GM21529 (cell line): ENCODE results near the gene CD74.
A peak's percentile ranks its signal among the peaks of the same experiment; 100 is the strongest.

Experiments used
- ATAC-seq: cut with Tn5 transposase; IDR thresholded peaks from one replicate; pipeline ENCODE4 v1.9.1; 2021; ENCODE audit not compliant: unreplicated experiment

The CD74 gene

GRCh38 chr5:150410524-150411244 lies 2.0 kb downstream of the CD74 start:
- no peak for ATAC-seq

- ATAC-seq, result peak; percentile 40
Measured at GRCh38 chr5:150409638-150410523, 2.8 kb downstream of the CD74 start.

- ATAC-seq, result no peak
Measured at GRCh38 chr5:150408231-150408943, 4.3 kb downstream of the CD74 start.

- ATAC-seq, result no peak
Measured at GRCh38 chr5:150407096-150407720, 5.5 kb downstream of the CD74 start.

- ATAC-seq, result no peak
Measured at GRCh38 chr5:150406723-150407095, 6.0 kb downstream of the CD74 start.

DNA sequence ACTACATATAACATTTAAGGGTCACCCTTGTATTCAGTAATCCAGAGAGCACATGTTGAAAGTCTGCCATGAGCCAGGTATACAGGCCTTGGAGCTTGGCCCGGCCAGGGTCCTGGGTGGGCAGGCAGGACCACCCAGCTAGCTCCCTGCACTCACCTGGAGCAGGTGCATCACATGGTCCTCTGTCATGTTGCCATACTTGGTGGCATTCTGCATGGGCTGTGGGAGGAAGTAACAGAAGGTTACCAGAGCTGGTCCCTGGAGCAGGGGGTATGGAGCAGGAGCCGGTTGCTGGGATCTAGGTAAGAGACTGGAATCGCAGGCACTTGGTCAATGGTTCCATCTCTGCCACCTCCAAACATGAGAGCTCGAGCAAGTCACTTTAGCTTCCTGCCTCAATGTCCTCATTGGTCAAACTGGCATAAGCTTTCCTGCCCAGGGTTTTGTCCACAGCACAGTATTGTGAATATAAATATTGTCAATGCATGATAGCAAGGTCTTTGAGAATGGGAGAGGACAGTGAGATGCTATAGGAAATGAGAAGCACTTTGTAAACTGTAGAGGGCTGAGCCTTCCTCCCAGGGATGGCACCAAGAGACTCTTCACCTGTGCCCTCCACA lies 6.5 kb downstream of the CD74 start:
- ATAC-seq, result no peak

DNA sequence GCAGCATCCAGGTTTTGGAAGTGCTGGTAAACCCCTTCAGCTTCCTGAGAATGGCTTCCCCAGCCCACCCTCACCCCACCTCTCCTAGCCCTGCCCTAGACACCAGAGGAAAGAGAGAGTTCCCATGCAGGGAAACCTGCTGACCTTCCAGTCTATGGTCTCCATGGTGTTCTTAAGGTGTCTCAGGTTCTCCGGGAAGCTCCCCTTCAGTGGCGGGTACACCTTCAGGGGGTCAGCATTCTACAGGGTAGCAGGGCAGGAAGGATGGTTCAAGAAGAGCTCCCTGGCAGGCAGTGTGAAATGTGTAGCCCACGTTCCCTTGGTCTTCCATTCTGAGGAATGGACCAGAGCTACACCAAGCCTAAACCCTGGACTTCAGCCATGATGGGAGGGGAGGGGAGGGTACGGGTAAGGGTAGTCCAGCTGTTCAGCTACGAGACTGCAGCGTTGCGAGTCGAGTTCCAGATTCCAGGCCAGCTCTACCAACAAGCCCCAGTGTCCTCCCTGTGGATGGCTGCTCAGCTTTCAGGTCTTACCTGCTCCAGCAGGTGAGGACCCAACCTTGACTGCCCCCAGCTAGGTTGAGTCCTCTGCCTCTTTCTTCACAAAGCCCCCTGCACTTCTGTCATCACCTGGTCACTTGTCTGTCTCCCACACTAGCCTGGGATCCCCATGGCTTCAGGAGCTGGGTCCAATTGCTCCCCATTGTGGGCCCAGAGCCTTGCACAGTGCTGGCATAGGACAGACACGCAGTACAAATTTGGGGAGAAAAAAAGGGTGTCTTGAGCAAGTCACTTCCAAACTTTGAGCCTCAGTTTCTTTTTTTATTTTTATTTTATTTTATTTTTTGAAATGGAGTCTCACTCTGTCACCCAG lies 7.5 kb downstream of the CD74 start:
- no peak for ATAC-seq

DNA sequence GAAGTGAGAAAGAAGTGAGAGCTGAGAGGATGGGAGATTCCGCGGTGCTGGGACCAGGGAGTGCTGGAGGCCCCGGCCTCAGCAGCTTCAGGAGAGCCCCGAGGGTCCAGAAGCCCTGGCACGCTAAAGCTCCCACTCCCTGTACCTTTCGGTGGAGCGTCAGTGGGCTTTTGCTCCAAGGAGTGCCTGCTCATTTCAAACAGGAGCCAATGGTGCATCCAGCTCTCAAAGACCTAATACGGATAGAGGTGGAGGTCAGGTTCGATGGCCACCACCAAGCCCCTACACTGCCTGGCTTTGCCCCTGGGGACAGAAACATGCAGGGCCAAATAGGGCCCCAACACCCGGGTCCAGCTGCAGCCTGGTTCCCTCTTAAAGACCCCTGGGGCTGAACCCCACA lies 8.2 kb downstream of the CD74 start:
- no peak for ATAC-seq

GRCh38 chr5:150404121-150404520 lies 8.6 kb downstream of the CD74 start:
- no peak for ATAC-seq

DNA sequence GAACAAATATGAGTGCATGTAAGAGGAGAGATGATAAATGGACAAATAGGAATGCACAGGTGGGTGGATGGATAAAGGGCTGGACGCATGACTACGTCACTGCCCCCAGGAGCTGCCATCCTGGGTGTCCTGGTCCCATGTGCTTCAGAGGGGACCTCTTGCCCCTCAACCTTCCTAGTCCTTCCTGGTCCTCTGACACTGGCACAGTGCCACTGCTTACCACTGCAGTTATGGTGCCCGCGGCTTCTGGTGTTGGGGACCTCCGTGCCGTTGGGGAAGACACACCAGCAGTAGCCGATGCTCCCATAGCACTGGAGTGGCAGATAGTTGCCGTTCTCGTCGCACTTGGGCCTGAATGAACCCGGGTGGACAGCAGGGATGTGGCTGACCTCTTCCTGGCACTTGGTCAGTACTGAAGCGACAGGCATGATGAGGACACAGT lies 9.8 kb downstream of the CD74 start:
- ATAC-seq, result no peak

GRCh38 chr5:150402229-150402773 lies 10.4 kb downstream of the CD74 start:
- ATAC-seq, result no peak

- no peak for ATAC-seq
Measured at GRCh38 chr5:150401376-150402228, 11.1 kb downstream of the CD74 start.

DNA sequence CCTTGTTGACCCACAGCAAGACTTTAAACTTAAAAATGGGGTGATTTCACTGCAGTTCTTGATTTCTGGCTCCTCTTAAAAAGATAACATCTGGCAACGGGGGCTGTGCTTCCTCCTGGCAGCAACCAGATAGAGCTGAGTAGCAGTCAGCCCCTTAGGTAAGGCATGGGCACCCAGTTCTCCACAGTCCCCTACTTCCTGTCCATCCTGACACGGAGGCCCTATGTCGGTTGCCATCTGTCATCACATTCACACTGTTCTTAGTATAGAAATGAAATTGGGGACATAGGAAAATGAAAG lies 11.7 kb downstream of the CD74 start:
- no peak for ATAC-seq

- ATAC-seq, result no peak
Measured at GRCh38 chr5:150400316-150401075, 12.2 kb downstream of the CD74 start.

- no peak for ATAC-seq
Measured at GRCh38 chr5:150399524-150400211, 13.0 kb downstream of the CD74 start.

DNA sequence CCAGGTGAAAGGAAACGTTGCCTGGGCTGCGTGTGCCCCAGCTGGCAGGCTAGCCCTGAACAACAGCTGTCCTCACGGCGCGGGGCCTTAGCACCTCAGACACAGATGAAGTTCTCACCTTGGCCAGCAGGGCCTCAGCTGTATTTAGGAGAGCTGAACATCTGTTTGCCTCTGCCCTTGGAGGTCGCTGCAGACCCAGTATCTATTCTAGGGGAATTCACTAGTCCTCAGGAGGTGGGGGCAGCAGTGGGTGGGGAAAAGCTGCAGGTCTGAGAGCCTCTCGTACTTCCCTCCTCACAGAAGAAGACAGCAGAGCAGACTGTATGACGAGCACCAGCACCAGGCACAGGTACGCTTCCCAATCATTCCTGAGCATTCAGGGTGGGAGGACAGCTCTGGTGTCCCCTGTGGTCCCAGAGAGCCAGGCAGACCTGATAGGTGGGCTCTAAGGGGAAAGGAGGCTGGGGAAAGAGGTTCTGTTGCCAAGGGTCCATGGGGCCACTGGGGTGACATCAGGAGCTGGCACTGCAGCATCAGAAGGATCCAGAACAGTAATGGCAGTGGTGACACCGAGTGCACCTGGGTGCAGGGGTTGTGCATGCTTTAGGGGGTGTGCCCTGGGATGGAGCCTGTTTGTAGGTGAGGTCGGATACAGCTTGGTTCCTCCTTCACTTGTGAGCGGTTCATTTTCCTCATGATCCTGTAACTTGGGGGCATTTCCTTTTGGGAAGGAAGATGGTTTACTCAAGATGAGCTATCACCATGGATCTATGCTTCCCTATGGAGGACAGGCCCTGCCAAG lies 13.8 kb downstream of the CD74 start:
- ATAC-seq, result peak; percentile 78
